ENCODE data around the gene ANKRD60. TPM values are rescaled to one million over a fixed set of nuclear protein-coding genes. Genes with fewer than 3 reads are reported as not detected.

The ANKRD60 gene
- total RNA-seq, 4 donors from 2014 or later = not detected

GRCh38 chr20:58173930-58174707 lies 54.3 kb downstream of the ANKRD60 start:
- intact Hi-C loops (cut with DNase I; ENCODE audit: low total_unique reads) = no loop called here
- no peak overlapping the region for H3K4me3 ChIP-seq (ENCODE audit: low read depth, poor library complexity, severe bottlenecking)
- DNase-seq (ENCODE audit: low spot score in 2 of 2) = no peak
- 42 to 51% methylated on average over 26 of the region's 26 CpGs for WGBS, 2 donors
- TF ChIP-seq CTCF (IDR thresholded peaks at IDR 0.05) (no peak), POLR2A (IDR thresholded peaks at IDR 0.05) (no peak)

- intact Hi-C loops (cut with DNase I; ENCODE audit: low total_unique reads) = no loop called here
- TF ChIP-seq POLR2A (IDR thresholded peaks at IDR 0.05) (no peak), CTCF (IDR thresholded peaks at IDR 0.05) (no peak)
- WGBS, 2 donors = 82 to 90% methylated on average over 9 of the region's 9 CpGs
- H3K4me3 ChIP-seq (ENCODE audit: low read depth, poor library complexity, severe bottlenecking) = no peak overlapping the region
- no peak for DNase-seq (ENCODE audit: low spot score in 2 of 2)
Measured at GRCh38 chr20:58173091-58173490, 55.4 kb downstream of the ANKRD60 start.

- intact Hi-C loops (cut with DNase I; ENCODE audit: low total_unique reads) = no loop called here
- no peak for TF ChIP-seq POLR2A (IDR thresholded peaks at IDR 0.05)
- TF ChIP-seq CTCF (IDR thresholded peaks at IDR 0.05) = no peak
- no peak overlapping the region for H3K4me3 ChIP-seq (ENCODE audit: low read depth, poor library complexity, severe bottlenecking)
- WGBS, 2 donors = 91% methylated on average over 8 of the region's 8 CpGs
- no peak for DNase-seq (ENCODE audit: low spot score in 2 of 2)
Measured at GRCh38 chr20:58171796-58172425, 56.5 kb downstream of the ANKRD60 start.

- no peak for DNase-seq (ENCODE audit: low spot score in 2 of 2)
- no peak overlapping the region for H3K4me3 ChIP-seq (ENCODE audit: low read depth, poor library complexity, severe bottlenecking)
- 78 to 83% methylated on average over 4 of the region's 4 CpGs for WGBS, 2 donors
- intact Hi-C loops (cut with DNase I; ENCODE audit: low total_unique reads) = no loop called here
- no peak for TF ChIP-seq CTCF (IDR thresholded peaks at IDR 0.05)
- TF ChIP-seq POLR2A (IDR thresholded peaks at IDR 0.05) = no peak
Measured at GRCh38 chr20:58169450-58169849, 59.0 kb downstream of the ANKRD60 start.

- TF ChIP-seq CTCF (IDR thresholded peaks at IDR 0.05) (no peak), POLR2A (IDR thresholded peaks at IDR 0.05) (no peak)
- no peak overlapping the region for H3K4me3 ChIP-seq (ENCODE audit: low read depth, poor library complexity, severe bottlenecking)
- DNase-seq (ENCODE audit: low spot score in 2 of 2) = no peak
- intact Hi-C loops (cut with DNase I; ENCODE audit: low total_unique reads) = no loop called here
- WGBS, 2 donors = 80 to 90% methylated on average over 4 of the region's 4 CpGs
Measured at GRCh38 chr20:58168843-58169242, 59.6 kb downstream of the ANKRD60 start.

Data from lower leg skin (tissue), 4 donors.